A549 treated with ZK216348 at 1 μM for 4 hours (cell line): ENCODE data around the gene KRTAP2-2. TPM values are rescaled to one million over a fixed set of nuclear protein-coding genes. Genes with fewer than 3 reads are reported as not detected.

Experiments
- total RNA-seq: library from RNA; stranded (reverse); fragments of 200-300 nt; extraction: Qiagen RNA extraction; gene quantifications from 5 replicates; pipeline ENCODE4 v1.2.3, GENCODE V29; 2022; ENCODE audit warnings: low read depth

Gene KRTAP2-2
- not detected in 5 replicates for total RNA-seq

DNA sequence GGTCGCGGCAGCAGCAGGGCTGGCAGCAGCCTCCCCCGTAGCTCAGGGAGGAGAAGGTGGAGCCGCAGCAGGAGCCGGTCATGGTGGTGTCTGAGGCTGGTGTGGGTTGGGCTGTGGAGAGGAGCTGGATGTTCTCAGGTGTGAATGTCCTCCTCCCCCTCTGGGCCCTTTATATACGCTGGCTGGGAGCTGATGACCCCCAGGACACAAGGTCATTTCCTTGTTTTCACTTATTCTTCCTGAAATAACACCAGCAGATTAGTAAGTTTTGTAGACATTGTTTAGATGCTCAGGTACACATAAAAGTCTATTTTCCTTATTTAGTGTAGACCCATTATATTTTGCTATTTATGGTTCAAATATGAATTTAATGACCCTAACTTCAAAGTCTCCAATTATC is at the start of gene KRTAP2-2:
Gene KRTAP2-2 (minus strand): TSS at position 101 of the 400 bp plus-strand sequence. CDS start 19 bp downstream, at position 82.

GRCh38 chr17:41101586-41102259 is 46.7 kb upstream of the KRTAP2-2 start, which contains the start of gene KRTAP4-16:
TSS of gene KRTAP4-16 (minus strand) at chr17:41102209. CDS start at chr17:41102209, 0 bp downstream.

GRCh38 chr17:41098042-41098441 is 43.0 kb upstream of the KRTAP2-2 start, which contains the start of gene KRTAP4-8:
TSS of gene KRTAP4-8 (minus strand) at chr17:41098142. CDS start at chr17:41098084, 58 bp downstream.

GRCh38 chr17:41084100-41084856 is 29.2 kb upstream of the KRTAP2-2 start, which contains the start of gene KRTAP4-7:
TSS of gene KRTAP4-7 (plus strand) at chr17:41084150. CDS start at chr17:41084207, 57 bp downstream.

DNA sequence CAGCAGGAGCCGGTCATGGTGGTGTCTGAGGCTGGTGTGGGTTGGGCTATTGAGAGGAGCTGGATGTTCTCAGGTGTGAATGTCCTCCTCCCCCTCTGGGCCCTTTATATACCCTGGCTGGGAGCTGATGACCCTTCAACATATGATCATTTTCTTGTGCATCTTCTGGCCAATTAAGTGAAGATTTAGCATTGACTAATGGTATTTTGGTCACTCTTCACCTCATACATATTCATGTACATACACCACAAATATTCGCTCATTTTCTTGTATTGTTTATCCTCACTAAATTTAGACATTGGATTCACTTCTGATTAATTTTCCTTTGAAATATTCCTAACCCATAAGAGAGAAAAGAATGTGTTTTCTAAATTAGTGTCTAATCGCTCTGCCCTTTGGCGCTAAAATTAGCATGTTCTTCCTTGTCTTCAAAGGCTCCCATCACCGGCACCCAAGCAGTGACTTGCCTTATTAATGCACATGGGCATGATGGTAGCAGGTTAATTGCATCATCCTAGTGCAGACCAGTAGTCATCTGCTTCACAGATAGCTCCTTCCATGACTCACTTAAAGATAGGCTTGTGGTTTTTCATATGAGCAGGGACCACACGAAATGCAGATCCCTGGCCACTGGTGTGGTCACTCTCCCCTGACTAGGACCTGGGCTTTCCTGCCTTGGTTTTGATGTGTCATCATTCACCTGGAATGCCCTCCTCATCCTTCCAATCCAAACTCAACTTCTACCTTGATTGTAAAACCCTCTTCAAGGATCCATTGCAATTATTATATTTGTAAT is 11.0 kb upstream of the KRTAP2-2 start, which contains the start of gene KRTAP2-4:
Gene KRTAP2-4 (minus strand): TSS at position 51 of the 796 bp plus-strand sequence. CDS start 34 bp downstream, at position 17.

DNA sequence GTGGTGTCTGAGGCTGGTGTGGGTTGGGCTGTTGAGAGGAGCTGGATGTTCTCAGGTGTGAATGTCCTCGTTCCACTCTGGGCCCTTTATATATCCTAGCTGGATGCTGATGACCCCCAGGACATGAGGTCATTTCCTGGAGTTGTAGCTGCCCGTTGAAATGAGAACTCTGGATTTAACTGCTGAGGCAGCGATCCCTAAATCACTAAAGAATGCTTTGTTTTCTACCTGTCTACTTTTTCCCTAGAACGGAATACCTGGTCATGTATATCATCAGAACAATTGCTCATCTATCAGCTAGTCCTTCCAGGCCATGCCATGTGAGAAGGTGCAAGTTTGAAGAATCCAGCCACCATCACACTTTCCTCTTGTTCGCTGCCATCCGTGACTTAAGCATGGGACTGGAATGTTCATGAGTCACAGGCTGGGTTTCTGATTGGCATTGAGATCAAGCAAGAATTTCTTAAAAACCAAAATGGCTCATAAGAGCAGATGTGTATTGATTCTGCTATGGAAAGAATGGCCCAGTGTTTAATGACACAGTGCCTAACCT is 5.1 kb upstream of the KRTAP2-2 start, which contains the start of gene KRTAP2-3:
Gene KRTAP2-3 (minus strand): TSS at position 63 of the 553 bp plus-strand sequence. CDS start 64 bp downstream, outside the sequence.

GRCh38 chr17:41046735-41047465 is 8.1 kb downstream of the KRTAP2-2 start, which contains the start of gene KRTAP2-1:
TSS of gene KRTAP2-1 (minus strand) at chr17:41047316. CDS start at chr17:41047267, 49 bp downstream.

DNA sequence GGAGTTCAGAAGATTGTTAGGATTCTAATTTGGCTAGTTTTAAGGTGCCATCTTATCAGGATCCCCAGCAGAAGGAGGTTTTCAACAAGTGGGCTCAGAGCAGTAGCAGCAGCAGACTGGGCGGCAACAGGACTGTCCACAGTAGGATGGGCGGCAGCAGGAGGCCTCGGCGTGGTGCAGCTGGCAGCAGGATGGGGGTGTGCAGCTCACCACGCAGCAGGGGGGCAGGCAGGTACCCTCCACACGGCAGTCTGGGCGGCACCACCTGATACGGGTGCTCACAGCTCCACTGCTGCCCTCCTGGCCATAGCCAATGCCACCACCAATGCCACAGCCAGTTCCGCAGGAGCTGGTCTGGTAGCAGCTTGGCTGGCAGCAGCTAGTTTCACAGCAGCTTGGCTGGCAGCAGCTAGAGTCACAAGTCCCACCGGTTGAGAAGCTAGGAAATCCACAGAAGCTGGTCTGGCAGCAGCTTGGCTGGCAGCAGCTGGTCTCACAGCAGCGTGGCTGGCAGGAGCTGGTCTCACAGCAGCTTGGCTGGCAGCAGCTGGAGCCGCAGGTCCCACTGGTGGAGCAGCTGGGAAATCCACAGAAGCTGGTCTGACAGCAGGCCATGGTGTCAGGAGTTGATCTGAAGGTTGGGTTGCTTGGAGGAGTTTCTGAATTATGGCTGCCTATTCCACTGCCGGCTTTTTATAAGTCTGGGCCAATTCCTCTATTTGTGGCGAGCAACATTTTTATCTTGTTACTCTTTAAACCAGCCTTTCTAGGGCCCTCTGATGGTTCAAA is 14.1 kb downstream of the KRTAP2-2 start, which contains the start of gene KRTAP1-1:
Gene KRTAP1-1 (minus strand): TSS at position 668 of the 789 bp plus-strand sequence. CDS start 53 bp downstream, at position 615.

DNA sequence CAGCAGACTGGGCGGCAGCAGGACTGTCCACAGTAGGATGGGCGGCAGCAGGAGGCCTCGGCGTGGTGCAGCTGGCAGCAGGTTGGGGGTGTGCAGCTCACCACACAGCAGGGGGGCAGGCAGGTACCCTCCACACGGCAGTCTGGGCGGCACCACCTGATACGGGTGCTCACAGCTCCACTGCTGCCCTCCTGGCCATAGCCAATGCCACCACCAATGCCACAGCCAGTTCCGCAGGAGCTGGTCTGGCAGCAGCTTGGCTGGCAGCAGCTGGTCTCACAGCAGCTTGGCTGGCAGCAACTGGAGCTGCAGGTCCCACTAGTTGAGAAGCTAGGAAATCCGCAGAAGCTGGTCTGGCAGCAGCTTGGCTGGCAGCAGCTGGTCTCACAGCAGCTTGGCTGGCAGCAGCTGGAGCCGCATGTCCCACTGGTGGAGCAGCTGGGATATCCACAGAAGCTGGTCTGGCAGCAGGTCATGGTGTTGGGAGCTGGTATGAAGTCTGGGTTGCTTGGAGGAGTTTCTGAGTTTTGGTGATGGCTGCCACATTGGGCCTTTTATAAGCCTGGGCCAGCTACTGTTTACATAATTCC is 20.6 kb downstream of the KRTAP2-2 start, which contains the start of gene KRTAP1-3:
Gene KRTAP1-3 (minus strand): TSS at position 529 of the 590 bp plus-strand sequence. CDS start 53 bp downstream, at position 476.

GRCh38 chr17:41029633-41030245 is 25.3 kb downstream of the KRTAP2-2 start, which contains the start of gene KRTAP1-4:
TSS of gene KRTAP1-4 (minus strand) at chr17:41030195. CDS start at chr17:41030078, 117 bp downstream.

GRCh38 chr17:41026715-41027471 is 28.1 kb downstream of the KRTAP2-2 start, which contains the start of gene KRTAP1-5:
TSS of gene KRTAP1-5 (minus strand) at chr17:41027208. CDS start at chr17:41027155, 53 bp downstream.

GRCh38 chr17:41008811-41009210 is 46.2 kb downstream of the KRTAP2-2 start, which contains the start of gene KRTAP3-1:
TSS of gene KRTAP3-1 (minus strand) at chr17:41009128. CDS start at chr17:41009074, 54 bp downstream.

Other genes starting within 250 kb of the KRTAP2-2 start
- gene KRT10, start 232.6 kb downstream of the KRTAP2-2 start, total RNA-seq, result 99.6 to 118 TPM (median 105 TPM) in 5 replicates
- gene KRT12, start 188.0 kb downstream of the KRTAP2-2 start, total RNA-seq, result not detected in 5 replicates
- gene KRT20, start 170.0 kb downstream of the KRTAP2-2 start, total RNA-seq, result 0.18 to 0.61 TPM (median 0.31 TPM) in 5 replicates
- 0.08 to 0.31 TPM (median 0.18 TPM) in 3 of 5 replicates, not detected in the others for gene KRT23, start 117.6 kb downstream of the KRTAP2-2 start, total RNA-seq
- gene KRT39, start 88.3 kb downstream of the KRTAP2-2 start, total RNA-seq, result not detected in 5 replicates
- gene KRT40, start 70.9 kb downstream of the KRTAP2-2 start, total RNA-seq, result not detected in 5 replicates
- gene KRTAP3-3, start 61.1 kb downstream of the KRTAP2-2 start, total RNA-seq, result not detected in 5 replicates
- not detected in 5 replicates for gene KRTAP3-2, start 55.3 kb downstream of the KRTAP2-2 start, total RNA-seq
- gene KRTAP3-1, start 46.1 kb downstream of the KRTAP2-2 start, total RNA-seq, result not detected in 5 replicates
- not detected in 5 replicates for gene KRTAP1-5, start 28.0 kb downstream of the KRTAP2-2 start, total RNA-seq
- gene KRTAP1-4, start 25.0 kb downstream of the KRTAP2-2 start, total RNA-seq, result not detected in 5 replicates
- gene KRTAP1-3, start 20.4 kb downstream of the KRTAP2-2 start, total RNA-seq, result not detected in 5 replicates
- gene KRTAP1-1, start 13.8 kb downstream of the KRTAP2-2 start, total RNA-seq, result not detected in 5 replicates
- not detected in 5 replicates for gene KRTAP2-1, start 7.9 kb downstream of the KRTAP2-2 start, total RNA-seq
- not detected in 5 replicates for gene KRTAP2-3, start 4.9 kb upstream of the KRTAP2-2 start, total RNA-seq
- gene KRTAP2-4, start 10.6 kb upstream of the KRTAP2-2 start, total RNA-seq, result not detected in 5 replicates
- not detected in 5 replicates for gene KRTAP4-7, start 28.9 kb upstream of the KRTAP2-2 start, total RNA-seq
- gene KRTAP4-8, start 42.9 kb upstream of the KRTAP2-2 start, total RNA-seq, result not detected in 5 replicates
- gene KRTAP4-16, start 47.0 kb upstream of the KRTAP2-2 start, total RNA-seq, result not detected in 5 replicates
- gene KRTAP4-9, start 50.2 kb upstream of the KRTAP2-2 start, total RNA-seq, result not detected in 5 replicates
- gene KRTAP4-11, start 63.1 kb upstream of the KRTAP2-2 start, total RNA-seq, result not detected in 5 replicates
- not detected in 5 replicates for gene KRTAP4-12, start 69.0 kb upstream of the KRTAP2-2 start, total RNA-seq
- gene KRTAP4-6, start 85.3 kb upstream of the KRTAP2-2 start, total RNA-seq, result not detected in 5 replicates
- not detected in 5 replicates for gene KRTAP4-5, start 94.6 kb upstream of the KRTAP2-2 start, total RNA-seq
- gene KRTAP4-4, start 105.5 kb upstream of the KRTAP2-2 start, total RNA-seq, result not detected in 5 replicates
- not detected in 5 replicates for gene KRTAP4-3, start 113.0 kb upstream of the KRTAP2-2 start, total RNA-seq
- not detected in 5 replicates for gene KRTAP4-2, start 123.0 kb upstream of the KRTAP2-2 start, total RNA-seq
- 0.32 TPM in 1 of 5 replicates, not detected in the others for gene KRTAP4-1, start 129.7 kb upstream of the KRTAP2-2 start, total RNA-seq
- not detected in 5 replicates for gene KRTAP9-1, start 134.7 kb upstream of the KRTAP2-2 start, total RNA-seq
- not detected in 5 replicates for gene KRTAP9-2, start 171.4 kb upstream of the KRTAP2-2 start, total RNA-seq
- gene KRTAP9-3, start 177.2 kb upstream of the KRTAP2-2 start, total RNA-seq, result not detected in 5 replicates
- gene KRTAP9-8, start 182.8 kb upstream of the KRTAP2-2 start, total RNA-seq, result not detected in 5 replicates
- gene KRTAP9-4, start 194.5 kb upstream of the KRTAP2-2 start, total RNA-seq, result not detected in 5 replicates
- not detected in 5 replicates for gene KRTAP9-9, start 200.2 kb upstream of the KRTAP2-2 start, total RNA-seq
- not detected in 5 replicates for gene KRTAP9-6, start 210.1 kb upstream of the KRTAP2-2 start, total RNA-seq
- gene KRTAP9-7, start 220.5 kb upstream of the KRTAP2-2 start, total RNA-seq, result not detected in 5 replicates
- not detected in 5 replicates for gene KRTAP29-1, start 247.6 kb upstream of the KRTAP2-2 start, total RNA-seq